ENCODE data around the gene GRIN2A.

DNA sequence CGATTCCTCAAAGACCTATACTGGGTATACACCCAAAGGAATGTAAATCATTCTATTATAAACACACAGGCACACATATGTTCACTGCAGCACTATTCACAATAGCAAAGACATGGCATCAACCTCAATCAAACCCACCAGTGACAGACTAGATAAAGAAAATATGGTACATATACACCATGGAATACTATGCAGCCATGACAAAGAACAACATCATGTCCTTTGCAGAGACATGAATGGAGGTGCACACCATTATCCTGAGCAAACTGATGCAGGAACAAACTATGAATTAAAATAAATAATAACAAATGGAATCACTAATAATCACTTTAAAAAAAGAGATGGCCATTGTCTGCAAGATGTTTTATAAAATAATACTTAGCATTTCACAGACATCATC, 380.1 kb downstream of the GRIN2A start:
- TF ChIP-seq, protein P1, sequence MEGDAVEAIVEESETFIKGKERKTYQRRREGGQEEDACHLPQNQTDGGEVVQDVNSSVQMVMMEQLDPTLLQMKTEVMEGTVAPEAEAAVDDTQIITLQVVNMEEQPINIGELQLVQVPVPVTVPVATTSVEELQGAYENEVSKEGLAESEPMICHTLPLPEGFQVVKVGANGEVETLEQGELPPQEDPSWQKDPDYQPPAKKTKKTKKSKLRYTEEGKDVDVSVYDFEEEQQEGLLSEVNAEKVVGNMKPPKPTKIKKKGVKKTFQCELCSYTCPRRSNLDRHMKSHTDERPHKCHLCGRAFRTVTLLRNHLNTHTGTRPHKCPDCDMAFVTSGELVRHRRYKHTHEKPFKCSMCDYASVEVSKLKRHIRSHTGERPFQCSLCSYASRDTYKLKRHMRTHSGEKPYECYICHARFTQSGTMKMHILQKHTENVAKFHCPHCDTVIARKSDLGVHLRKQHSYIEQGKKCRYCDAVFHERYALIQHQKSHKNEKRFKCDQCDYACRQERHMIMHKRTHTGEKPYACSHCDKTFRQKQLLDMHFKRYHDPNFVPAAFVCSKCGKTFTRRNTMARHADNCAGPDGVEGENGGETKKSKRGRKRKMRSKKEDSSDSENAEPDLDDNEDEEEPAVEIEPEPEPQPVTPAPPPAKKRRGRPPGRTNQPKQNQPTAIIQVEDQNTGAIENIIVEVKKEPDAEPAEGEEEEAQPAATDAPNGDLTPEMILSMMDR (IDR thresholded peaks at IDR 0.05 in 8 of 11, conservative IDR thresholded peaks at IDR 0.05 in 3 of 11) = no peak
- TF ChIP-seq POLR2A (IDR thresholded peaks at IDR 0.05) (no peak), POLR2AphosphoS5 (IDR thresholded peaks at IDR 0.05) (no peak)

Measured in spleen (tissue), 7 donors.